Activated T-cell treated with anti-CD3 and anti-CD28 coated beads for 48 hours (primary cell): Measurements from ENCODE around the gene SMPDL3B.

Source experiments
- DNase-seq: peaks from one replicate; pipeline ENCODE4 v3.0.0-alpha.2; 2020; ENCODE audit warnings: low read depth

The SMPDL3B gene

GRCh38 chr1:27940870-27941560, 6.2 kb downstream of the SMPDL3B start:
- DNase-seq, result no peak

GRCh38 chr1:27941671-27942540, 7.1 kb downstream of the SMPDL3B start:
- DNase-seq, result no peak

- no peak for DNase-seq
Observed at GRCh38 chr1:27945020-27945419, 10.2 kb downstream of the SMPDL3B start.

GRCh38 chr1:27949027-27949426, 14.2 kb downstream of the SMPDL3B start:
- no peak for DNase-seq

GRCh38 chr1:27951396-27951795, 16.6 kb downstream of the SMPDL3B start:
- no peak for DNase-seq

- no peak for DNase-seq
Observed at GRCh38 chr1:27952147-27952546, 17.3 kb downstream of the SMPDL3B start.

GRCh38 chr1:27954186-27954585, 19.4 kb downstream of the SMPDL3B start:
- no peak for DNase-seq

GRCh38 chr1:27955076-27955475, 20.3 kb downstream of the SMPDL3B start:
- no peak for DNase-seq

- DNase-seq, result no peak
Observed at GRCh38 chr1:27956761-27957160, 22.0 kb downstream of the SMPDL3B start.

- no peak for DNase-seq
Observed at GRCh38 chr1:27957655-27958054, 22.9 kb downstream of the SMPDL3B start.

- no peak for DNase-seq
Observed at GRCh38 chr1:27958513-27958912, 23.7 kb downstream of the SMPDL3B start.

GRCh38 chr1:27959792-27960603, 25.2 kb downstream of the SMPDL3B start, which contains the start of gene XKR8:
Gene XKR8, plus strand, starts transcription at chr1:27959973. Its CDS starts 97 bp downstream, at chr1:27960070.
- DNase-seq, result peak; percentile 84

- no peak for DNase-seq
Observed at GRCh38 chr1:27960762-27961645, 26.2 kb downstream of the SMPDL3B start.

GRCh38 chr1:27961646-27962221, 26.9 kb downstream of the SMPDL3B start:
- no peak for DNase-seq

GRCh38 chr1:27963393-27963792, 28.6 kb downstream of the SMPDL3B start:
- no peak for DNase-seq

- DNase-seq, result no peak
Observed at GRCh38 chr1:27966402-27967105, 31.8 kb downstream of the SMPDL3B start.

- no peak for DNase-seq
Observed at GRCh38 chr1:27967106-27967883, 32.5 kb downstream of the SMPDL3B start.

GRCh38 chr1:27967884-27968466, 33.2 kb downstream of the SMPDL3B start:
- no peak for DNase-seq

- no peak for DNase-seq
Observed at GRCh38 chr1:27968692-27969091, 33.9 kb downstream of the SMPDL3B start.
